Activated CD4-positive, alpha-beta T cell treated with anti-CD3 and anti-CD28 coated beads, Interleukin-2, amount 50 U/mL, for 48 hours (primary cell): ENCODE measurements around the gene ANKRD33.

Experiments used
- DNase-seq, 2 experiments: peaks; one replicate each; pipeline ENCODE4 v3.0.0-alpha.2; 2020

Gene ANKRD33, protein sequence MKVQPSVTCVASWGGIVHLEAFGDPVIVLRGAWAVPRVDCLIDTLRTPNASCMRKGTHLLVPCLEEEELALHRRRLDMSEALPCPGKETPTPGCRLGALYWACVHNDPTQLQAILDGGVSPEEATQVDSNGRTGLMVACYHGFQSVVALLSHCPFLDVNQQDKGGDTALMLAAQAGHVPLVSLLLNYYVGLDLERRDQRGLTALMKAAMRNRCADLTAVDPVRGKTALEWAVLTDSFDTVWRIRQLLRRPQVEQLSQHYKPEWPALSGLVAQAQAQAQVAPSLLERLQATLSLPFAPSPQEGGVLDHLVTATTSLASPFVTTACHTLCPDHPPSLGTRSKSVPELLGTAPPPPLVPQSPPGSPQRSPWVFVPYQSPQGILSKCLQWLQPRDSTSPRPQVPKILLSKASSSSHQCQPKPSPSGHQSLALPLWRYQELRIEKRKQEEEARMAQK

DNA sequence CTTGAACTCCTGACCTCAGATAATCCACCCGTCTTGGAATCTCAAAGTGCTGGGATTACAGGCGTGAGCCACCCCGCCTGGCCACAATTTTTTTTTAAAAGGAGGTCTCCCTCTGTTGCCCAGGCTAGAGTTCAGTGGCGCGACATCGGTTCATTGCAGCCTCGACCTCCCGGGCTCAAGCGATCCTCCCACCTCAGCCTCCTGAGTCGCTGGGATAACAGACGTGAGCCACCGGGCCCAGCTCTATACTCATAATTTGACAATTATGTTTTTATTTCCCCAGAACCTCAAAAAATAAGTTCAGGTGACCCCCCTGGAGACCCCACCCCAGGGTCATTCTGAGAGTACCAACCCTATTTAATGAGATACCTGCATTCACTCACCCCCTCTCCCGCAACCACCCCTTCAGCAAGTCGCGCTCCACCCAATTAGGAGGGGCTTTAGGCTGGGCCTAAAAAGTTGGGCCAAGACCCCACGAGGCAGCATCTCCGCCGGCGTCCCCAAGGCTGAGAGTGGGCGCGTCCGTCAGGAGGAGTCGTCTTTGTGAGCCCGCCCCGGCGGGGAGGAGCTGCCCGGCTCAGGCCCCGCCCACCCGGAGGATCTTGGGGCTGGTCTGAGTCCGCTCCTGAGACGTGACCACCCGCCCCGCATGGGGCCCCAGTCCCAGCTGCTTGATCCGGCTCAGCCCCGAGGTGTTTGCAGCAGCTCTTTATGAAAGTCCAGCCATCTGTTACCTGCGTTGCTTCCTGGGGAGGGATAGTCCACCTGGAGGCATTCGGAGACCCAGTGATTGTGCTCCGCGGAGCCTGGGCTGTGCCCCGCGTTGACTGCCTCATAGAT lies at the start of gene ANKRD33:
Gene ANKRD33 (plus strand): TSS at position 628 of the 840 bp plus-strand sequence. CDS start 84 bp downstream, at position 712.
- DNase-seq: no peak

DNA sequence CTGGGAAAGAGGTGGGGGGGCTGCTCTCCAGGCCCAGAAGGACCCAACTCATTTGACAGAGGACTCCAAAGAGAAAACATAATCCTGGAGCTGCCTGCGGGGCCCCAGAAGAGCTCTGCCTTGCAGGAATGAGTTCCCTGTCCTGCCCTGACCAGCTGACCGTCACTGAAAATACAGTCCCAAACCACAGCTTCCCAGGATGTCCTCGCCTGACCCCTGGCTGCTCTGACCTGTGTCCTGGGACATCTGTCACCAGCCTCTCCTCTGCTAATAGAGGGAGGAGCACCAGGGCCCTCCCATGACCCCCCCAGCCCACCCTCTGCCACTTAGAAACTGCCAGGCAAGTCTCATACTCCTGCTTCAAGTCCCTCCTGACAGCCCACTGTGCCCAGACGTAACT lies 49.1 kb upstream of the ANKRD33 start:
- no peak for DNase-seq

DNA sequence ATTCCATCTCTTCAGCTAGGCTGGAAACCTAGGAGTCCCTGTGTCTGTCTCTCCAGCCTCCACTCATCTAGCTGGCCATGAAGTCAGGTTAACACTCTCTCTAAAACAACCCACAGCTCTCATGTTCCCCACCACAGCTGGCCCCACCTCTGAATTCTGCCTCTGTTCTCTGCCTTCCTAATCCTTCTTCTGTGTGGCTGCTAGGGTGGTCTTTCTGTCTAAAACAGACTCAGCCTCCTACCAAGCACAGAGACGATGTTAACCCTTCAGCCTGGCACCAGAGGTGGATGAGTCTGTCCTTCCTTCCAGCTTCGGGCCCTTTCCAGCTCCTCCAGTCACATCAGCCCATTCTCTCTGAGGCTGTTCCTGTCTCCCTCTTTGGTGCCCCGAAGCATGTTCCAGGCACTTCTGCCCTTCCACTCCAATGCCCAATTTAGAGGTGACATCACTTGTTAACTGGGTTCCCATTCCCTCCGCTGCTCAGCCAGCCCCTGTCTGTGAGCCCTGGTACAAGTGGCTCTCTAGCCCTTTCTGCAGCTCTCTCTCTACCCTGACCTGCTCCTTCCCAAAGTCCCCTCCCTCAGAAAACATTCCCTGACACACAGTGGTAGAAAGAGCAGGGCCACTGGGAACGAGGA lies 48.5 kb upstream of the ANKRD33 start:
- no peak for DNase-seq

DNA sequence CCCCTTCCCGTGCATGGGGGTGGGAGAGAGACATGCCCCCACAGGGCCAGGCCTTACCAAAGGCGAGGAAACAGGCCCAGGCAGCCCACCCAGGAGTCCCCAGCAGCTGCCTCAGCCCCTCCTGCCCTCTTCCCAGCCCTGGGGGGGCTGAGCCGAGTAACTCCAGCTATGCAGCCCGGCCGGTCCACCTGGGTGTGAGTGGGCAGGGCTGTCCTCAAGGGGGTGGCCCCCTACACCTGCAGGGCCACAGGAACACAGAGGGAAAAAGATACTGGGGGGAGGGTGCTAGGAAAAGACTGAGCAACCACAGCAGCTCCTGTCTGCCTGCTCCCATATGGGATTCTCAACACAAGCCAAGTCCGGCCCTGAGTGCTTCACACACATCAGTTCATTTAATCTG lies 46.9 kb upstream of the ANKRD33 start:
- DNase-seq: no peak

DNA sequence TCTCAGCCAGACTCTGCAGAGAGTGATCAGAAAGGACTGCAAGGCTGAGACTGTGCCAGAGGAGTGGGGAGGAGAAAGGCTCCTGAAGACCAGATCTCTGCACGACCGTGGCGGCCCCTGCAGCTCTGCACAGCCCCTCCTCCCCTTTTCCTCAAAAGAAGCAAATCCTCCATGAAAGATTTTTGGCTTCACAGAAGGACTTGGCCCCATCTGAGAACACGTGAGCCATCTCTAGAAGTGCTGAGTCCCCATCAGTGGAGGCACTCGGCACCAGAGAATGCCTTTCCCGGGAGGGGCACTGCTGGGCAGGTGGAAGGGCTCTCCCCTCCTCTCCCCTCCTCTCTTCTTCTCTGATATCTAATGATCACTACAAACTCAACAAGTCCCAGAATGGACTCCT lies 46.2 kb upstream of the ANKRD33 start:
- no peak for DNase-seq

DNA sequence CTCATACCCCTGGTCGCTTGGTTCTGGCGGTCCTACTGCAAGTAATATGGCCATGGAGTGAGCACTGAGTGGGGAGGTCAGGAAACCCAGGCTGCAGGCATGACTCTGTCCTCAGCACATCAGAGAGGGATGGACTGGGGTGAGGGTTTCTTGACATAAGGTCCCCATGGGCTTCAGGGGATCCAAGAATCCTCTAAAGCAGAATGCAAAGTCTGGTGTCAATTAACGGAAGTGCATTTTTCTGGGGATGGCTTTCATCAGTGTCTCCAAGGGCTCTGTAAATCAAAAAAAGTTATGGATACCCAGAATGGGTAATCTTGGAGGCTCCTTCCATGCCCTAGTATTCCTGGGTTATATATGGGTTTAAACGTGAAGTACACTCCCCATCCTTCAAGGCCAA lies 43.0 kb upstream of the ANKRD33 start:
- DNase-seq: no peak

DNA sequence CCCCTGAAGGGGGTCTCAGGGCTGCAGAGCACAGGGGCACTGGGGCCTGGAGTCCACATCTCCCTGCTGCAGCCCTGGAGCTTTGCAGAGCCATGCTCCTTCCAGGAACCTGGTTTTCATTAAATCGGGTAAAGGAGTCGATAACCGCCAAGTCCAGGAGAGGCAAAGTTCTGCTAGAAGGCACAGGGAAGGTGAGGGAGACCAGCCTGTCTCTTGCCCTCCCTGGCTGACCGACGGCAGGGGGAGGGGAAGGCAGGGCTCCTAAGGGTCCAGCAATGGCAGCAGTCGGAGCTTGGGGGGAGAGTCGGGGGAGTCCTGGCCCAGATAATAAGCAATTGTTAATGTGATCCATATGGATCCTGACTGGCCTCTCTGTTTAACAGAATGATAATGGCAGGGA lies 42.4 kb upstream of the ANKRD33 start:
- no peak for DNase-seq

DNA sequence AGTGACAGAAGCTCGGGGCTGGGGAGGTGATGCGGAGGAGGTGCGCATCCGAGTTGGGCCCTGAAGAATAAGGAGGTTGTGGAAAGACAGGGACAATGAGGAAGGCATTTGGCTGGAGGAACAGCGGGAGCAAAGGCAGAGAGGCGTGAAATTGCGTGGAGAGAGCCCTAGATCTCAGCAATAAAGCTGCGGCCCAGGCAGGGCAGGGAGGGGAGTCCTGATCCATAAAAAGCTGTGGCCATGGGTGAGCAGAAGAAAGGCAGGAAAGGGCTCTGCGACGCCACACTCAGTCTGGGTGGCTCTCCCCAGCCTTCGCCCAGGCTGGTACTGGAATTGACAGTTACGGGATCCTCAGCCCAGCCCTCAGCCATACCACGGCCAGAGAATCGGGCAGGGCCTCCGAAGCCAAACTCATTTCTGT lies 41.6 kb upstream of the ANKRD33 start:
- no peak for DNase-seq

DNA sequence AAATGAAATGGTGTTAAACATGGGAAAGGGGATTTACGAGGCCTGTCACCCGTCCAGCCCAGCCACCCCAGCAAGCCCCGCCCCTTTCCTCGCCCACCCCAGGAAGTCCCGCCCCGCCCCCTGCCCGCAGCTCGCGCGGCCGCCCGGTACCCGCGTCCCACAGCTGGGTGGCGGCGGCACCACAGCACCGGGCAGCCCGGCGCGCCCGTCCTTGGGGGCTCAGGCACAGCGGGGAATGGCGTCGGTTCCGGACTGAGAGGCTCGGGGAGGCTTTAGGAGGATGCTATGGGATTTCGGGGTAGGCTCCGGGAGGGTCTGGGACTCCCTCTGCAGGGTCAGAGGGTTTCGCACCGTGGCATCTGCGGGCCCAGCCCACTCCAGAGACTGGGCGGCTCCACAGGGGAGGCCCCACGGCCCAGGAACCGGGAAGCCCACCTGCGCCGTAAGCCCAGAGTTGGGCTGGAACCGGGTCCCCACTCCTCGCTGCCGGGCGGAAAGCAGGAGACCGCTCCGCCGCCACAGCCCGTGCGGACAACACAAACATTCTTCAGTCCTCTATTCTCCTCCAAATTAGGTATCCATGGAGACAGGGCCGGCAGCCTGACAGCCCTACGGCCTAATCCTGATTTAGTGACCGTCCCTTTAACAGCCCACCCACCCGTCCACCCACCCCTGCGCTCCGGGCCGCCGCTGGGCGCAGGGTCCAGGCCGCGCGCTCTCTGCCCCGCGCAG lies 40.8 kb upstream of the ANKRD33 start:
- DNase-seq: peak; percentile 62 to 63

DNA sequence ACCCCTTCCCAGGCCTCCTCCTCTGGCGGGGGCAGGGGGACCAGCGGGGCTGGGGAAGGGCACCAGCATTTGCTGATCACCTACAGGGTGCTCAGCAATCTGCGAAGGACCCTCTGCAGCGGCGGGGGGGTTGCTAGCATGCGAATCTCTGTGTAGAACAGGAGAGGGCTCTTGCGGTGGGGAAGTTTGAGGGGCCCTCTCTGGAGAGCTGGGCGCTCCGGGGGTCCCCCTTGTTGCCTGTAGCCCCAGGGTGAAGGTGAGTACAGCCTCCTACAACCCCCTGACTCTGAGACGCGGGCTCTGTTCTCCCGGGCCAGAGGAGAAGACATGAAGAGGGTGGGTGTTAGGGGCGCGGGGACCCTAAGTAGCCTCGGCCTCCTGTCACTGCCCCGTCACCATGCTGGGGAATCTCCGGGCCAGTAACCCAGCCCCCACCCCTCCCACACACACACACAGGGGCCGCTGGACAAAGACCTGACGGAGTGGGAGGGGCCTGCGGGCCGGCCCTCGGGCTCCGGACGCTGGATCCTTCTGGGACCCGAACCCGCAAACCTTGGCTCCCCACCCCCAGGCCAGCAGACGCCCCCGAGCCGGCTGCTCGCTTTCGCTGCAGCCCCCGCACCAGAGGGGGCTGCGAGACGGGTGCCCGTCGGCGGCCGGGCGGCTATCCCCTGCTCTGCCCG lies 40.1 kb upstream of the ANKRD33 start:
- no peak for DNase-seq

DNA sequence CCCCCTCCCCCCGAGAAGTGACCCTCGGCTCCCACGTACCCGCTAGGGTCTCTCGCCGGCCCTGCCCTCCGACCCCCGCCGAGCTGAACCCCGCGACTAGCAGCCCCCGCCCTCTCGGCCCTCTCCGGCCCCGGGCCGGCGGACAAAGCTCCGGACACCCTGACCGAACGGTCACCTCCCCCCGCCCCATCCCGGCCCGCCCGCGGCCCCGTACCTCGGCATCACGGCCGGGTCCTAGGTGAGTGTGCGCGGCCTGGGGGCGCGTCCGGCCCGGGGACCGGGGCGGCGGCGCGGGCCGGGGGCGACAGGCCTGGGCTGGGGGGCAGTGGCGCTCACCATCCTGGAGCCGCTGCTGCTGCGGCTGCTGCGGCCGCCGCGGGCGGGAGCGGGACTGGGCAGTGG lies 39.6 kb upstream of the ANKRD33 start, which contains the start of gene FIGNL2:
Gene FIGNL2 (minus strand): TSS at position 393 of the 402 bp plus-strand sequence. CDS start 26,305 bp downstream, outside the sequence.
- DNase-seq: no peak

DNA sequence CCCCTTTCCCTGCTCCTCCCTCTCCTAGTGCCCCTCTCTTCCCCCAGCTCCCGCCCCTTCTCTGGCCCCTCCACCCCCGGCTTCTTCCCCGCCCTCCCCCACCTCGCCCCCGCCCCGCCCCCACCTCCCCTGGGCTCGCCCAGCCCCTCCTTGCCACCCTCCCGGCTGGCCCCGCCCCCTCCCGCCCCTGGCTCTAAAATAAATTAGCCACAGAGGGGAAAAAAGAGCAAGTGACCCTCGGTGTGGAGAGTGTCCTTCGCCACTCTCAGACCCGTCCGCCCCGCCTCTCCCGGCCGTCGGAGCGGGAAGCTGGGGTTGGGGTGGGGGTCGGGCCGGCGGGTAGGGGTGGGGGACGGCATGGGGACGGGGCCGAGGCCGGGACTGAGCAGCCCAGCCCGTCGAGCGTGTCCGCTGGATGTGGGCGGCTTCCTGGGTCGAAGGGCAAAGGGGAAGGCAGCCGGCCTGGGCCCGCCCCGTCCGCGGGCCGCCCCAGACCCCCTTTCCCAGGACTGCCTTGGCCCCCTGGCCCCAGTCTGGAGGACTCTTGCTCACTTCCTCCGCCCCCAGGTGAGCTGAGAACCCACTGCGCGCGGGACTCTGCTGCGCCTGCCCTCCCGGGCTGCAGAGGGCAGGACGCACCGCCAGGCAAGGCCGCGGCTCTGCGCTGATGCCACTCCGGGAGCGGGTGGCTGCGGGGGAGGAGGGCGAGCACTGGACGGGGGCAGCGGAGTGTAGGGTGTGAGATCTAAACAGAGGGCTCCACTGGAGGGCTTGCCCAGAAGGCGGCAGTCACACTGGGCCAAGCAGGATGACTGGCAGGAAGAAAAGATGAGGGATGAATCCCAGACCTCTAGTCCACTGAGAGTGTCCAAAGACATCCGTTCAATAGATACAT lies 38.8 kb upstream of the ANKRD33 start:
- no peak for DNase-seq

DNA sequence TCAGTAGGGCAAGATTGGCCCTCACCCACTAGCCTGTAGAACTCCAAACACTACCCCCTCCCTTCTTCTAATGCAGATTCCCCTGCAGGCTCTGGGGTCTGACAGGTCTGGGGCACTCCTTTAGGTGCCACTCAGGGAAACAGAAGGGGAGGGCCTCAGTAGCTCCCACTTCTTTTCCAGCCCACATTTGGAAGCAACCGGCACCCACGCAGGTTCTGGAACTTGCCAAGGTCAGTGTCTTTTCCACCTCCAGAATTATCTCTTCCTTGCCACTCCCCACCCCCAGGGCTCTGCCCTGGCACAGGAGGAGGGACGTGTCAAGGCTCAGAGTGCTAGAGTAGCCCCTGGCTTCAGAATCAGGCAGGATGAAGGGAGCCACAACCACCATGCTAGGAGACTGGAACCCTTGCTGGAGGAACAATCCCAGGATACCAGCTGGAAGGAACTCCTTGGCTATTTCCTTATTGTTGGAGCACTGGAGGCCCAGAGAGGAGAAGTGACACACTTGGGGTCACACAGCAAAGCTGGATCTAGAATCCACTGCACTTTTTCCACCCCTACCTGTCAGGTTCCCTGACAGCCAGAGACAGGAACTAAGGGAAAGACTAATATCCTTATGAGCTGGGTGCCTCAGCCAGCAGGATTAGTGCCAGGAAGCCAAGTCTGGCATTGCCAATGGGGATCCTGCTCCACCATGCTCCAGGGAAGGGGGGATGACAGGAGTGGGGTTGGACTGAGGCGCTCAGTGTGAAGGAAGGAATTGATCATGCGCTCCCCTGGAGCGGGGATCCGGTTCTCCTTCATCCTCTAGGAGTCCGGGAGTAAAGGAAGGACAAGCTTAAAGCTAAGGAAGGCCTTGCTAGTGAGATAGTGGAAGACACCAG lies 37.6 kb upstream of the ANKRD33 start:
- no peak for DNase-seq

DNA sequence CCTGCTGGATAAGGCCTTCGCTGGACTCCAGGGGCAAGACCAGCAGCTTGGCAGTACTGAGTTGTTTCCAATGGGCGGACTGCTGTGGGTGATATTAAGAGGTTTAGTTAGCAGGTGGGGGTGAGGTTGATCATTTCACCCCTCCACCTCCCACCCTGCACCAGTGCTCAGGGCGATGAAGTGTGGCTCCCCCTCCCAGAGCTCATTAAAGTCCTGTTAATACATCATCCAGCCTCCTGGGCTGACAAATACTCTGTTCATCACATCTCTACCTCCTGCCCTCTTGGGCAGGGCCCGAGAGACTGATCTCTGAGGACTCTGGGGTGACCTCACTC lies 37.0 kb upstream of the ANKRD33 start:
- DNase-seq: no peak

DNA sequence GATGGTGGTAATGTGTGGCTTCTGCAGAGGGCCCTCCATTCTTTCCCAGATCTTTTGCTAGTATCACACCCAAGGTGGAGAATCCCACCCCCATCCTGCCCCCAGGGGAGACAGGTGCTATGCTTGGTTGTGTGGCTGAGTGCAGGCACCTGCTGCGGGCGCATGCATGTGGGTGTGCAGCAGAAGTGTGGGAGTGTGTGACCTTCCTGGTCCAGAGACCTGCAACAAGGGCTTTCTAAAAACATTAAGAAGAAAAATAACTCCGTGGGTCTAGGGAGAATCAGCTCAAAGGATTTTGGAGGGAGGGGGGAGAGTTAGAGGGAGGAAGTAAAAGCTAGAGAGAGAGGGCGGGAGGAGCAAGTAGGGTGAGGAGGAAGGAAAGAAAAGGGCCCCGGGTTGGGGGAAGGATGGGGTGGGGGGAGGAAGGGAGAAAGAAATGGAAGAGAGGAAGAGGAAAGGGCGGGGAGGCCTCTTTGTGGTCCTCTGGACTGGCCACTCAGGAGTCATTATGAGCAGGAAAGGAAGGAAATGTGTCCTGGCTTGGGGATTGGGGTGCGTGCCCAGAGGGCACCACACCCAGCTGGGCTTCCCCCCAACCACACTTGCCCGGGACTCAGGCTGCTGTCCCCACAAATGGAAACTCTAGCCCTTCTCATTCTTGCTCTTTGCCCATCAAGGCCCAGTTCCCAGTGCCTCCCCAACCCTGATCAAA lies 36.3 kb upstream of the ANKRD33 start:
- no peak for DNase-seq

DNA sequence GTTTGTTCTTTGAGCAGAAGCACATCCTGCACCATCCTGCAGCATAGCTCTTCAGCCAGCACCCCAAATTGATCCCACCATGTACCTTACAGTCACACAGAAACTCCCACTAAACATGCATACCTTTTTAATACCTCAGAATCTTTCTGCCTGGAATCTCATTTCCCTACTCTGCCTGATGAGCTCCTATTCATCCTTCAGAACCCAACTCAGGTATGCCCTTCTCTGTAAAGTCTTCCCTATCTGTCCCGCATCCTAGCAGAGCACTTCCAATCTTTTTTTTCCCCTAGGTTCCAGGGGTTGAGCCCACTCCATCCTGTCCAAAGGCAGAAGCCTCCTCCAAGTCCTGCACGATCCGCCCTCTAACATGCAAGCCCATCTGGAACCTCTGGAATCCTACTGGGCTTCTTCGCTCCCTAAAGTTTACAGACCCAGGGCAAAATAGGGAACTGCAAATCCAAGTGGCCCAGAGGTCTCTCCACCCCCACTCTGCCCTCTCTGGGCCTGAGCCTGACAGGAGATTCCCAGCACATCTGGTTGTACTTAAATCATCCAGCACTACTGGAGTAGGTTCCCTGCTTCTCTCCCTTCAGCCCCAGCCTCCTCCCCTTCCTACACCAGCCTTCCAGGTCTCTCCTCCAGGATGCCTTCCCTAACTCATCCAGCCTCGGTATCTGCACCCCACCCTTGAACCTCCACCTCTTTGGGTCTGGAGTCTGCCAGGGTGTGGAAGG lies 35.3 kb upstream of the ANKRD33 start:
- no peak for DNase-seq

DNA sequence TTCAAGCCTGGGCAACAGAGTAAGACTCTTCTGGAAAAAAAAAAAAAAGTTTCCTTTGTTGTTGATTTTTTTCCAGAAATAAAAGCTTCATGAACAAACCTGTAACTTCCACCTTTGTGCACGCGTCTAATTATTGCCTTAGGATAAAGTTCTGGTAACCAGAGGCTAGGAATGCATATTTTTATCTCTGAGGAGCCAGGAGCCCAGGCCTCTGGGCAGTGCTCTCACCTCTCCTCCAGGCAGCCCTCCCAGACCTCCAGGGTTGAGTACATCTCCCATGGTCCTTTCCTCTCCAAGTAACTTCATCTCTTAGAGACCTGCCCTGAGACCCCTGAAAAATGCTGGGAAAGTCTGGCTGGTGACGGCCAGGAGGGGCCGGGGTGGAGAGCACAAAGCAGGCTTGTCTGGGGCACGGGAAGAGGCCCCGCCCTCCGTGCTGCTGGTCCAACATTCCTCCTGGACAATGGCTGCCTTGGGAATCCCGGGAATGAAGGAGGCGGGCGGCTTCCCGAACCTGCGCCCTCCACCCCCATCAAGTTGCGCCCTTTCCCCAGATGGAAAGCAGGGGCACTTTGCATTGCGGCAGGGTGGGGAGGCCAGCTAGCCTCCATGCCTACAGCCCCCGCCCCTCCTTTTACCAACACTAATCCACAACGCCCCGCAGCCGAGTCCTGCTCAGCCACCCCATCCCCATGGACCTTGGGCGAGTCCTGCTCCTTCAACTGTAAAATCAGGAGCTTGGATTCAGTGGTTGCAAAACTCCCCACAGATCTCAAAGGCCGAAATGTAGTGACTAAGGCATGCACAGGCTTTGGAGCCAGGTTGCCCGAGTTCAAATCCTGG lies 32.1 kb upstream of the ANKRD33 start:
- DNase-seq: no peak

DNA sequence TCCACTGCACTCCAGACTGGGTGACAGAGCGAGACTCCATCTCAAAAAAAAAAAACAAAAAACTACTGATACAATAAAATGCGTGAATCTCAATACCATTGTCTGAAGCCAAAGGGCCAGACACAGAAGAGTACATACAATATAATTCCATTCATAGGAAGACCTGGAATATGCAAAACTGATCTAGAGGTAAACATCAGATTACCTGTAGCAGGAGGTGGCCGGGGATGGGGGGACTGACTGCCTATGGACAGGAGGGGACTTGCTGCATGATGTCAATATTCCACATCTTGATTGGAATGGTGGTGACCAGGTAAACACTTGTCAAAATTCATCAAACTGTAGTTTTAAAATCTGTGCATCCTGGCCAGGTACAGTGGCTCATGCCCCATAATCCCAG lies 26.9 kb upstream of the ANKRD33 start:
- DNase-seq: no peak
